IMR-90 (cell line): ENCODE data around the gene FBXO31. TPM values are rescaled to one million over a fixed set of nuclear protein-coding genes. Genes with fewer than 3 reads are reported as not detected.

Experiments
- ATAC-seq: fragments of 200-7000 bp; cut with Tn5 transposase; 2 replicates; pipeline ENCODE4 v1.9.1; 2020; ENCODE audit warnings: low read depth, mild to moderate bottlenecking, moderate library complexity
- BruUV-seq: library from RNA; stranded (reverse); fragments of 400-500 nt; replicated peaks from 2 replicates; lab custom pipeline; 2021; lab: Mats Ljungman, UMichigan
- CTCF ChIA-PET: fragments of 300-600 bp; formaldehyde crosslinking; extraction: SDS; loops from one replicate; lab custom pipeline; 2021; ENCODE audit warnings: antibody characterized with exemption; lab: Yijun Ruan, JAX
- POLR2A ChIA-PET: fragments of 300-600 bp; sonication (Branson Sonifier 250); formaldehyde crosslinking; loops from one replicate; lab custom pipeline; 2022; ENCODE audit warnings: antibody characterized with exemption; ENCODE audit not compliant: unreplicated experiment; lab: Charles Lee
- DNase-seq: peaks from one replicate; pipeline ENCODE4 v3.0.0; 2013
- H2AFZ ChIP-seq: replicated peaks from 2 replicates; pipeline ENCODE3; 2013; ENCODE audit warnings: low read length, mild to moderate bottlenecking; ENCODE audit not compliant: poor library complexity
- H2AK5ac ChIP-seq: 2 replicates; pipeline ENCODE4 v1.6.1; 2013; ENCODE audit warnings: low read depth, low read length, inconsistent platforms
- H2AK9ac ChIP-seq: replicated peaks from 2 replicates; pipeline ENCODE3; 2013; ENCODE audit warnings: mild to moderate bottlenecking, low read depth, low read length, moderate library complexity; ENCODE audit not compliant: poor library complexity
- H2BK120ac ChIP-seq: 2 replicates; pipeline ENCODE4 v1.6.1; 2013; ENCODE audit warnings: low read depth, low read length, inconsistent platforms
- H2BK15ac ChIP-seq: 3 replicates; pipeline ENCODE4 v1.6.1; 2013; ENCODE audit warnings: low read depth, low read length, inconsistent platforms
- H2BK20ac ChIP-seq: 2 replicates; pipeline ENCODE4 v1.6.1; 2013; ENCODE audit warnings: low read depth, mild to moderate bottlenecking, inconsistent platforms, low read length, moderate library complexity
- H2BK5ac ChIP-seq: 2 replicates; pipeline ENCODE4 v1.6.1; 2013; ENCODE audit warnings: mild to moderate bottlenecking, low read depth, low read length, inconsistent platforms; ENCODE audit not compliant: poor library complexity, severe bottlenecking
- H3K14ac ChIP-seq: replicated peaks from 2 replicates; pipeline ENCODE4 v1.6.1; 2013; ENCODE audit warnings: low read depth, low read length, inconsistent platforms
- H3K18ac ChIP-seq: 2 replicates; pipeline ENCODE4 v1.6.1; 2013; ENCODE audit warnings: low read depth, low read length, control low read depth
- H3K23ac ChIP-seq: 2 replicates; pipeline ENCODE4 v1.6.1; 2013; ENCODE audit warnings: low read depth, low read length, inconsistent platforms
- H3K27ac ChIP-seq: 2 replicates; pipeline ENCODE4 v1.5.1; 2013; ENCODE audit warnings: mild to moderate bottlenecking, control low read depth, low read length; ENCODE audit not compliant: insufficient read depth
- H3K27me3 ChIP-seq: 2 replicates; pipeline ENCODE4 v1.6.1; 2013; ENCODE audit warnings: low read length; ENCODE audit not compliant: control insufficient read depth, insufficient read depth
- H3K36me3 ChIP-seq: 2 replicates; pipeline ENCODE4 v1.6.1; 2013; ENCODE audit warnings: low read length, mixed read lengths; ENCODE audit not compliant: control insufficient read depth, insufficient read depth
- H3K4ac ChIP-seq: 2 replicates; pipeline ENCODE4 v1.6.1; 2013; ENCODE audit warnings: low read depth, low read length, inconsistent platforms
- H3K4me1 ChIP-seq: 2 replicates; pipeline ENCODE4 v1.6.1; 2013; ENCODE audit warnings: low read length, mixed read lengths; ENCODE audit not compliant: control insufficient read depth, insufficient read depth
- H3K4me2 ChIP-seq: 2 replicates; pipeline ENCODE4 v1.6.1; 2013; ENCODE audit warnings: low read depth, mild to moderate bottlenecking, control low read depth, low read length, moderate library complexity
- H3K4me3 ChIP-seq: 2 replicates; pipeline ENCODE4 v1.5.1; 2013; ENCODE audit warnings: low read depth, mild to moderate bottlenecking, control low read depth, low read length, moderate library complexity; ENCODE audit not compliant: insufficient read depth
- H3K56ac ChIP-seq: 2 replicates; pipeline ENCODE4 v1.6.1; 2013; ENCODE audit warnings: low read length, inconsistent platforms; ENCODE audit not compliant: insufficient read depth; ENCODE audit errors: extremely low read depth
- H3K79me1 ChIP-seq, 2 experiments: 2 replicates each; pipeline ENCODE4 v1.6.1; 2013; ENCODE audit warnings: low read length in 2 of 2, inconsistent platforms in 1 of 2, low read depth in 1 of 2
- H3K9ac ChIP-seq: 2 replicates; pipeline ENCODE4 v1.6.1; 2013; ENCODE audit warnings: low read depth, low read length, control low read depth
- H3K9me1 ChIP-seq: 2 replicates; pipeline ENCODE4 v1.6.1; 2013; ENCODE audit warnings: low read length, inconsistent platforms; ENCODE audit not compliant: insufficient read depth
- H3K9me3 ChIP-seq: 2 replicates; pipeline ENCODE4 v1.6.1; 2013; ENCODE audit warnings: low read length; ENCODE audit not compliant: control insufficient read depth, insufficient read depth
- H4K20me1 ChIP-seq: 2 replicates; pipeline ENCODE4 v1.6.1; 2013; ENCODE audit warnings: low read length, inconsistent platforms; ENCODE audit not compliant: insufficient read depth
- H4K5ac ChIP-seq: 2 replicates; pipeline ENCODE4 v1.6.1; 2013; ENCODE audit warnings: mild to moderate bottlenecking, low read depth, low read length, control low read depth
- H4K8ac ChIP-seq, 2 experiments: 2 replicates each; pipeline ENCODE4 v1.6.1; 2013; ENCODE audit warnings: low read depth in 2 of 2, low read length in 2 of 2, control low read depth in 1 of 2, inconsistent platforms in 1 of 2
- H4K91ac ChIP-seq: 2 replicates; pipeline ENCODE4 v1.6.1; 2013; ENCODE audit warnings: low read depth, low read length, inconsistent platforms; ENCODE audit not compliant: insufficient read depth
- BHLHE40 ChIP-seq: fragments of 150-350 bp; IDR thresholded peaks from 2 replicates; pipeline ENCODE4 v1.6.1; 2016; ENCODE audit warnings: mild to moderate bottlenecking, low read depth, low read length
- CHD1 ChIP-seq: IDR thresholded peaks from 2 replicates; pipeline ENCODE4 v1.6.1; 2012; ENCODE audit warnings: low read depth, low read length, improper control_type of control experiment
- CTCF ChIP-seq: conservative IDR thresholded peaks from 2 replicates; pipeline ENCODE4 v1.5.1; 2012; ENCODE audit warnings: mild to moderate bottlenecking, low read depth, low read length, improper control_type of control experiment
- SMC3 ChIP-seq: fragments of 150-350 bp; IDR thresholded peaks from 2 replicates; pipeline ENCODE4 v1.6.1; 2016; ENCODE audit warnings: low read depth, mild to moderate bottlenecking, antibody characterized with exemption, low read length, moderate library complexity
- USF2 ChIP-seq: fragments of 150-350 bp; IDR thresholded peaks from 2 replicates; pipeline ENCODE4 v1.6.1; 2017; ENCODE audit warnings: mild to moderate bottlenecking, antibody characterized with exemption, low read length, low read depth
- dilution Hi-C: fragments of 300-500 bp; cut with HindIII; formaldehyde crosslinking; loops from one replicate; pipeline ENCODE4 v1.14.3; 2018; ENCODE audit warnings: low sequenced_read_pairs; ENCODE audit not compliant: unreplicated experiment
- in situ Hi-C: fragments of 300-500 bp; cut with MboI; formaldehyde crosslinking; loops from 3 replicates; pipeline ENCODE4 v1.14.3; 2019; ENCODE audit warnings: low sequenced_read_pairs, inconsistent platforms, mixed read lengths
- intact Hi-C: fragments of 100-400 bp; cut with micrococcal nuclease; formaldehyde crosslinking; loops from 2 replicates; pipeline ENCODE4 v1.10.0; 2022
- polyA plus RNA-seq, 3 experiments: library from polyadenylated mRNA; depleted of rRNA; stranded (reverse); fragments of >200 nt; gene quantifications; 2 replicates each; pipeline ENCODE4 v1.2.3, GENCODE V29; 2012; ENCODE audit warnings: low replicate concordance in 1 of 3
- total RNA-seq: library from RNA; depleted of rRNA; stranded (reverse); fragments of >200 nt; gene quantifications from 2 replicates; pipeline ENCODE4 v1.2.3, GENCODE V29; 2012

FBXO31 gene
- total and polyA plus RNA-seq, 2 of the 4 experiments (the other 2 are of a cell fraction): 10.4 to 16.9 TPM

GRCh38 chr16:87319011-87319410, 64.6 kb downstream of the FBXO31 start:
- no peak overlapping the region for H3K4me3 ChIP-seq
- H3K27me3 ChIP-seq: no peaks in the 10 kb centered on the region
- H2AK9ac ChIP-seq: no peak overlapping the region
- H3K18ac ChIP-seq: no peak overlapping the region
- CTCF ChIA-PET: no interaction called here
- H3K36me3 ChIP-seq: no peaks in the 10 kb centered on the region
- 0 out of 2 replicates have a peak overlapping the region, but pooled peaks have one; percentile 8 for H3K4ac ChIP-seq
- H4K91ac ChIP-seq: no peak overlapping the region
- peaks cover 11 to 33% of the 10 kb centered on the region in 2 experiments; a peak in 3 of 4 replicates for H3K79me1 ChIP-seq
- H2BK120ac ChIP-seq: no peak overlapping the region
- DNase-seq: no peak
- no peak overlapping the region for H2BK15ac ChIP-seq
- intact Hi-C loops: loop anchor here (10.0 kb wide), 1 partner anchor 316 kb away; no protein-coding TSS in a partner anchor
- H4K20me1 ChIP-seq: peaks cover 5% of the 10 kb centered on the region; the same call in 1 of the 2 replicates
- no peak overlapping the region for H4K5ac ChIP-seq
- no peaks in the 10 kb centered on the region for H3K9me3 ChIP-seq
- no peak overlapping the region for H2AFZ ChIP-seq
- dilution Hi-C loops: no loop called here
- no peak overlapping the region for H4K8ac ChIP-seq
- no TSS peak for BruUV-seq
- no peak overlapping the region for H3K27ac ChIP-seq
- TF ChIP-seq USF2 (no peak), SMC3 (no peak), CTCF (no peak), CHD1 (no peak), BHLHE40 (no peak)
- peaks cover 13% of the 10 kb centered on the region for H3K9me1 ChIP-seq
- H3K14ac ChIP-seq: no peak overlapping the region
- in situ Hi-C loops: no loop called here
- no peak overlapping the region for H3K9ac ChIP-seq
- POLR2A ChIA-PET: interaction anchor here (1.0 kb wide), 1 partner anchor 64 kb away, joined by 3 read pairs; the partner anchor contains the start of gene FBXO31
- H3K4me1 ChIP-seq: peaks cover 5% of the 10 kb centered on the region
- no peak overlapping the region for H2AK5ac ChIP-seq
- H3K56ac ChIP-seq: no peak overlapping the region
- H2BK5ac ChIP-seq: no peak overlapping the region
- peak overlapping the region; percentile 17; the same call in 1 of the 2 replicates for H3K23ac ChIP-seq
- no peak for ATAC-seq
- no peak overlapping the region for H3K4me2 ChIP-seq
- no peak overlapping the region for H2BK20ac ChIP-seq
